ENCODE measurements around the gene KIAA1614.
"Not testable (repeated sequence)": the region's sequence is repeated elsewhere in the genome, so short reads cannot be mapped to it uniquely, and the experiment has no call there.

The KIAA1614 gene

DNA sequence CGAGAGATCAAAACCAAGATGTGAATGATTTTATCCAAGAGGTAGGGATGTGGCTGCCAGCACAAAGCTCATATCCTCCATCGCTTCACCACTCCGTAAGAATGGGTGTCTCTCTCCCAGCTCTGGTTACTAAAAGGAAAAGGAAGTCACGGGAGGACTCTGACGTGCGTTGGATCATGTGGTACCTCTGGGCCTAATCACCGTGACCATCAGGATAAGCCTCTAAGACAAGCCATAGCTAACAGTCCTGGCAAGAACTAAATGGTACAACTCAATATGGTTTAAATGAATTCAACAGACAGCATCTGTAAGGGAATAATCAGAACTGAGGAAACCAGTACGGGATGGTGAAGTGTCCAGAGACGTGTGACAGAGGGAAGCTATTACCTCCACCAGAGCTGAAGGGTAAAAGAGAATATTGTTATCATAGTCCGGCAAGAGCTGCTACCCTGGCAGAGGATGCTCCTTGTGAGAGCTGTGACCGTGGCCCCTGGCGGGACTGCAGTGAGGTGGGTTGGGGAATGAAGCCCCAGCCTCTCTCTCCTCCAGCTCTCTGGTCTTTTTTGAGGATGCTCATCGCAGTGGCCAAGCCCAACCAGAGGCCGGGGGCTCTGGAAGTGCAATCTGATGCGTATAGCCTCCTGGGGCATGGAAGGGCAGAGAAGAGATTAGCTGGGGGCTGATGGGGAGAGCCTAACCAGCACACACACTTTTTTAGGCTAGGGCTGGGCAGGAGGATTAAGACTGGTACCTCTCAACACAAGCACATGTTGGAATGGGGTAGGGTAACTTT is 54.2 kb downstream of the KIAA1614 start:
- no peak for DNase-seq

DNA sequence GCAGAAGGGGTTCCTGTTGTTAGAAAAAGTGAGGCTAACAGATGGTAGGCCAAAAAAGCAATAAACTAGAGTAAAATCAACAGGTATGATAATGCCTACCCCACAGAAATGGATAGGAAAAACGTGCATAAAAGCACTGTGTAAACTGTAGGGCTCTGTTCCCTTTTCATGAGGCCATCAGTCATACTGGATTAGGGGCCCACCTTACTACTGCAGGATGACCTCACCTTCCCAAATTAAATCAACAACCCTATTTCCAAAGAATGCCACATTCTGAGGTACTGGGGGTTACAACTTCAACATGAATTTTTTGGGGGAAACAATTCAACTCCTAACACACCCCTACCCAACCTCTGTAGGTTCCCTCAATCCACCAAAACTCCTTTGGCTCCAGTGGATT is 54.9 kb downstream of the KIAA1614 start:
- DNase-seq = no peak

DNA sequence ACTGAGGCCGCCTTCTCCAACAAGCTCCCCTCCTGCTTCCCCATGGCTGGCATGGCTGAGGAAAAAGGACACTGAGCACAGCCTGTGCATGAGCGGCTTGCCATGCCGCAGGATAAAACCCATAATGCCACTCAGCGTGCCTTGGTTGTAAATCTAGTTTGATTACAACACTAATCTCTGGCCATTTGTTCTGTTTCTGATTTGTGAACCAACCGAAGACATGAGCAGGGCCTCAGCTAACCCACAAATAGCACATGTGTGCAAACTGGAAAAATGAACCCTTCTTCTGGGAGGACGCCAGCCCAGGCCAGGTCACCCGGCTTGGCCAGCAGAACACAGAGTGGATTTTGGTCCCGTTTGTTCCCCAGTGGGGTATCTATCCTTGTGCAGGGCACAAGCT is 56.1 kb downstream of the KIAA1614 start:
- DNase-seq = not testable (repeated sequence)

DNA sequence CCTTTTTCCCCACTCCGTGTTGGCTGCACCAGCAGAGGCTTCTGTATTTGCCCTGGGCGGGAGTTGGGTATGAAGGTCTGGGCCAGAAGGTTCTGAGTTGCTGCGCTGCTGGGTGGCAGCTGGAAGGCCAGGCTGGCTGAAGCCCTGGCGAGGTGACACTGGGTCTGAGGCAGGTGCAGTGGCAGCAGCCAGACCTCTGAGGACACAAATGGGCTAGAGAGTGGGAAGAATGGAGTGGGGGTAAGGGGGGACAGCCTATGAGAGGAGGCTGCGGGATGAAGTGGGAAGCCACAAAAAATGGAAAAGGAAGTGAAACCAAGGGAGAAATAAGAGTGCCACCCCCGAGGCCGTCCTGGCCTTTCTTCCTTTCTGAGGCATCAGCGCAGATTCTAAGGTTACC is 56.7 kb downstream of the KIAA1614 start:
- DNase-seq = no peak

GRCh38 chr1:180970333-180971079 is 57.8 kb downstream of the KIAA1614 start:
- DNase-seq = no peak

DNA sequence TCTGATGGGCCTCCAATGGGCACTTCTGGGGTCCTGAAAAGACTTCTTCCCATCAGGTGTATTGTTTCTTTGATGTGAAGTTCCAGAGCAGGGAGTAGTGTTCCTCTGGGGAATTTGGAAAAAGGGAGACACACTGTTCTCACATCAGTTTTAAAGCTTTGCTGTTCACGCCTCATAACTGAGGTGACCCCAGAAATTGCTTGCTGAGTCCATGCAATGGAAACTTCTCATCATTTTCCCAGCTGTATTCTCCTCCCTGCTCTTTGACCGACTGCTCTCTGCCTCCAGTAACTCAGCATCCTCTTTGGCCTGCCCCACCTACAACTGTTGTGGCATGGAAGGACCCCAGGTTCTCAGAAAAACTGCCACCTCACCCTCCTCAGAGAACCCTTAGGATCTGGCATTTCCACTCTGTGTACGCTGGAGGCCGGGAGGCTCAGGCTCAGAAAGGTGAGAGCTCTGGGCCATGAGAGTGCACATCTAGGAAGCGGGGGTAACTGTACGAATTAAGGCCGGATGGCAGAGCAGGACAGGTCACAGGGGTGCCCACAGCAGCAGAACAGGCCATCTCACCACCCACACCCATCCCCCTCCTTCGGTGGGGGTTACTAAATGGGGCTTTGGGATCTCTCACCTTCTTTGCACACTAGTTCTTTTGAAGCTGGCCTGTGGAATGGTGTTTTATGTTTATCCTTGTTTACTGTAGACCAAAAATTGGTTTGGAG is 58.7 kb downstream of the KIAA1614 start:
- DNase-seq = no peak

DNA sequence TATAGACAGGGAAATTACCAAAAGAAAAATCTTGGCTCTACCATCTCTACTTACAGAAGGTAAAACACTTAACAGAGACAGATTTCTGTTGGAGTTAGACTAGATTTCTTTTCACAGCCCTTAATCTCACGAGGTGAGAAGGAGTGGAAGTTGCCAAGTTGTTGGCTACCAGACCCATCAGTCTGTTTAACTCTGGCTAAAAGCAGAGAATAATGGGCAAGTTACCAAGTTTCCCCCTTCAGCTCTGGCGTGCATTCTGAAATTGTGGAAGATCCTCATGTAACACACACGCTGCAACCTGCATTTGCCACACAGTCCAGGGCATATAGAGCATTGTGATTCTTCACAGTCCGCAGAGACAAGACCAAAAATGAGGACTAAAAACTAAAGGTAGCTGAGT is 60.7 kb downstream of the KIAA1614 start:
- no peak for DNase-seq

GRCh38 chr1:180974236-180974635 is 61.5 kb downstream of the KIAA1614 start:
- DNase-seq = no peak

GRCh38 chr1:180975551-180975950 is 62.9 kb downstream of the KIAA1614 start:
- no peak for DNase-seq

DNA sequence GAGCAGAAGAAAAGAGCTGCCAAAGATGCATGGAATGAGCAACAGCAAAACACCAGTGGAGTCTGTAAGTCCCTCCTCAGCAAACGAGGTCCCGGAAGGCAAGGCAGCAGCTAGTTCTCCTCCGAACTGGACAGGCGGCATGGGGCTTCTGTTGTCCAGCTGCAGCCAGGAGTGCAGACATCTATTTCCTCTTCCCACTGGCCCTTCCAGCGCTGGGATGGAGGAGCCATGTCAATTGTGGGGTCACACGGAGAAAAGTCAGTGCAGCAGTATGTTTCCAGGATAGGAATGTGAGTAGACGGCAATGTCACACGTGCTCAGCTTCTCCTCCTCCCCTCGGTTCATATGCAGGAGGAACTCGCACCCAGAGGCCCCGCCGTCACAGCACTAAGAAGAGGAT is 63.5 kb downstream of the KIAA1614 start:
- DNase-seq = no peak

DNA sequence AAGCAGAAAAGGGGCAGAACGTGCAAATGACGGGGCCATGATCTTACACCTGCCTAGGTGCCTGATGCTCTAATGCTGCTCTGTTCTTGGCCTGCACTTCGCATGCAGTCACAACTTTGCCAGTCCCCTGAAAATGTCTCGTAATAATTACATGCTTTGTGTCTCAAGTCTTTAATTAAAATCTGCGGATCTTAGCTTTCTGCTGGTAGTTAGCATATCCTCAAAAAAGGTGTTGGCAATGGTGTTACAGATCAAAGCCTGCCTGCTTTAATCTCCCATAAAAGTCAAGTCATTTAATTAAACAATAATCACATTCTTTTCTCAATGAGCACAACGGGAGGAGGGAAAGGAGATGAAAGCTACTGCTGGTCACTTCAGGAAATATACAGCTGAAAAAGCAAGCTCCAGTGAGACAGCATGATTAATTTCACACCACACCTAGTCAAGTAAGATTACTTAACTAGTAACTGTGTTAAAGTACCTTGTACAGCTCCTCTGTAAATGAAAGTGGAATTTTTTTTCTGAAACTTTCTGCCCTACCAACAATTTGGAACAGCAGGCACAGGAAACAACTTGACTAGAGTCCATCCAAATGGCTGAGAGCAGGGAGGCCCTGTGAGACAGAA is 64.1 kb downstream of the KIAA1614 start:
- DNase-seq = no peak

DNA sequence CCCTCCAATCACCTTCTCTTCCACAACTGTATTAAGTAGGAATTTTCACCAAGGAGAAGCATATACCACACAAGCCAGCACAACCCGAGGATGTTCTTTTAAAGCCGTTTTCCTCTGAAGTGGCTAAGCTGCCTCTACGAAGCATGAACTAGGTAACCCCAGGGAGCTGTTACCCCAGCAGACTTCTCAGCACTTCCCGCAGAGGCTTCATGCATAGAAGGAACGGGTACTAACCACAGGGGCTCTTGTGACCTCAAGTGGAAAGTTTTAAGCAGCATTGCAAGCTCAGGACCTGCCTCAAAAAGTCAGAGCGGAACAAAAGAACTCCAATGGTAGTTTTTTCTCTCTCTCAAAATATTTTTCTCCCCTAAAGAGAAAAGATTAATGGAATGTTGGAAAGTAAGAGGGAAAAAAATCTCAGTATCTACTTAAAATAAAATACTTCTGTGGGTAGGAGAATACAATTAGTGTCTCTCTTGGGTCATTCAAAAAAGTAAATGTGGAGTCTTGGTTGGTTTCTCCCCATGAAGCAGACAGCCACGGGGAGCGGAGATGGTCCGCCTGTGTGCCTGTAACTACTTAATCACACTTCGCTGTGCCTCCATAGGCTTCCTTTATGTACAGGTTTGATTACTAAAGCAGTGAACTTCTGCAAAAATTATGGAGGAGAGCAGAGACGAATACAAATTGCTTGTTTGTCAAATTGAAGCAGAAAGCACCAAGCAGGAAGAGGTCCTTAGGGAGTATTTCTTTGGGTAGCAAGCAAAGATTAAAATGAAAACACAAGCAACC is 69.1 kb downstream of the KIAA1614 start:
- DNase-seq = no peak

DNA sequence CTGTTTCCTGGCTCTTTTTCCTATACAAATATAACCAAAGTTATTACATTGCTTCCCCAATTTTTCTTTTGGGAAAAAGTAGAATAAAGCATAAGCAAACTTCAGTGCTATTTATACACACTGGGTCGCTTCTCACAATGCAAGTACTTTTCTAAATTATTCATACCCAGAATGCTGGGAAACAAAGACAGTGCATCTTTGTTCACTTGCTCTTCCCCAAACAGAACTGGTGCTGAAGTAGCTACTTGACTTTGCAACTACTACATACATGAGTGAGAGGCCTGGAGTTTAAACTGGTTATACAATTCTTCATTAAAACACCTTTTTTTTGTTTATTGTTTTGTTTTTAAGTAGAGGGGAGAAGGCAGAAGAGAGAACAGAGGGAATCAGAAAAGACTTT is 69.7 kb downstream of the KIAA1614 start:
- no peak for DNase-seq

GRCh38 chr1:180988253-180988752 is 75.6 kb downstream of the KIAA1614 start:
- no peak for DNase-seq

DNA sequence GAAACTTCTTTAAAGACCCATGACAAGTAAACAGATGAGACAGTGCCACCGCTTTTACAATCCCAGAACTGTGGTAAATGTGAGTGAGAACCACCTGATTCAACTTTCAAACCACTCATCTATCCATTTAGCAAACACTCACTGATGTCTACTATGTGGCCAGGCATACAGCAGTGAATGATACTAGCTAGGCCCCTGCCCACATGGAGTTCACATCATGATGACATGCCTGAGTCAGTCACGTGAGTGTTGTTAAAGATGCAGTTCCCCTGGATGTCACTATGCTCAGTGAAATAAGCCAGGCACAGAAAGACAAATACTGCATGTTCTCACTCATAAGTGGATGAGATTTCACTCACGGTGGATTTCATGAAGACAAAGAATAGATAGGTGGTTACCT is 81.6 kb downstream of the KIAA1614 start:
- DNase-seq = no peak

- DNase-seq = no peak
Measured at GRCh38 chr1:180997843-180998504, 85.3 kb downstream of the KIAA1614 start.
